ENCODE results near the gene ANTKMT. TPM values are rescaled to one million over a fixed set of nuclear protein-coding genes. Genes with fewer than 3 reads are reported as not detected.
"Not testable (repeated sequence)": the region's sequence is repeated elsewhere in the genome, so short reads cannot be mapped to it uniquely, and the experiment has no call there.

The ANTKMT gene
- total and polyA plus RNA-seq, 12 donors, result 23.3 to 91.1 (median 31.7) TPM

DNA sequence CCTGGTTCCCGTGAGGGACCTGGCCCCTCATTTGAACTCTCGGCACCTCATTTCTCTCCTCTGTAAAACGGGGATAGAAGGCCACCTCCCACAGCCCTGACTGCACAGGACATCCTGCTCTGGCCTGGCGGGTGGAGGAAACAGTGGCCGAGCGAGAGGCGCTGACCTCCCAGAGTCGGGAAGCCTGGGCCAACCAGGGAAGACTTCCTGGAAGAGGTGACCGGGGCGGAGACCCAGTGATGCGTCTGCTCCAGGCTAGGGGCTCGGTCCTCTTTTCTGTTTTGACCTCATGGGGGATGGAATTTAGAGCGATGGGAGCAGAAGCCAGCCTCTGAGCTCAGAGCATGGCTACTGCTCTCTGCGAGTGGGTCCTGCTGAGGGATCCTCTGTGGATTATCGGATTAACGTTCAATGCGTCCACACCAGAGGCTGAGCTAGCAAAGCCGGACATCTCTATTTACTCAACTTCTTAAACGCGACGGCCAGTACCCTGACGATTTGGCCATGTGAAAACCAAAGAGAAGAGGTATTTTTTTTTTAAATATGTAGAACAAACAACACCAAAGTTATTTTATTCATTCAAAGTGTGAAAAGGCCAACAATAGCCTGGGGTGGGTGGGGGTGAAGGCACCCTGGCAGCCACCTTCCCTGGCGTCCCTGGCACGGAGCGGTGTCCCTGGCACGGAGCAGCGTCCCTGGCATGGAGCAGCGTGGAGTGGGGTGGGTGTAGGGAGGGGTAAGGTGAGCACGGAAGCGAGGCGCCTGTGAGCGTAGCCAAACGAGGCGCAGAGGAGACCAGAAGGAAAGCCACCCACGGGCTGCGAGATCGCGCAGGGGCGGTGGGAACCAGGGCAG is 30.4 kb downstream of the ANTKMT start:
- Histone ChIP-seq H3K27me3 (peaks cover 0 to 15% (median 0%) of the 10 kb centered on the region in 7 donors), H3K4me1 (peaks cover 0 to 9% (median 0%) of the 10 kb centered on the region in 9 donors), H3K4me3 (no peak overlapping the region), H3K27ac (no peak overlapping the region), H3K36me3 (no peaks in the 10 kb centered on the region), H3K9me3 (no peaks in the 10 kb centered on the region)
- ATAC-seq (peak in 5 of 8 donors; percentile 47 to 98 (median 89)), DNase-seq (peak in 1 of 2 donors; percentile 45)
- WGBS, 2 donors, result 60 to 65% methylated on average over 39 of the region's 39 CpGs
- TF ChIP-seq, protein P1, sequence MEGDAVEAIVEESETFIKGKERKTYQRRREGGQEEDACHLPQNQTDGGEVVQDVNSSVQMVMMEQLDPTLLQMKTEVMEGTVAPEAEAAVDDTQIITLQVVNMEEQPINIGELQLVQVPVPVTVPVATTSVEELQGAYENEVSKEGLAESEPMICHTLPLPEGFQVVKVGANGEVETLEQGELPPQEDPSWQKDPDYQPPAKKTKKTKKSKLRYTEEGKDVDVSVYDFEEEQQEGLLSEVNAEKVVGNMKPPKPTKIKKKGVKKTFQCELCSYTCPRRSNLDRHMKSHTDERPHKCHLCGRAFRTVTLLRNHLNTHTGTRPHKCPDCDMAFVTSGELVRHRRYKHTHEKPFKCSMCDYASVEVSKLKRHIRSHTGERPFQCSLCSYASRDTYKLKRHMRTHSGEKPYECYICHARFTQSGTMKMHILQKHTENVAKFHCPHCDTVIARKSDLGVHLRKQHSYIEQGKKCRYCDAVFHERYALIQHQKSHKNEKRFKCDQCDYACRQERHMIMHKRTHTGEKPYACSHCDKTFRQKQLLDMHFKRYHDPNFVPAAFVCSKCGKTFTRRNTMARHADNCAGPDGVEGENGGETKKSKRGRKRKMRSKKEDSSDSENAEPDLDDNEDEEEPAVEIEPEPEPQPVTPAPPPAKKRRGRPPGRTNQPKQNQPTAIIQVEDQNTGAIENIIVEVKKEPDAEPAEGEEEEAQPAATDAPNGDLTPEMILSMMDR (IDR thresholded peaks at IDR 0.05), result no peak
- intact Hi-C loops (cut with DNase I), result no loop called here

DNA sequence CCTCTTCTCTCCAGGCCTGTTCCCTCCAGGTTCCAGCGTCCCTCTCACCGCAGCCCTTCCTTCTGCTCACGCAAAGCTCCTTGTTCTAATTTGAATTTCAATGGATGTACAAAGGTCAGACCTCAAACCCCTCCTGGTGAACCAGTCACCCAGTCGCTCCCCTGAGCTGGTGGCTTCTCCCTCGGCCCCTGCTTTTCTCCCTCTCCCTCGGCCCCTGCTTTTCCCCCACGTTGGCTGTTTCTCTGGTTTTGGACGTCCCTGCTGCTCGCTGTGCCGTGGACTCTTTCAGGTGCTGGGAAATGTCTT is 31.0 kb downstream of the ANTKMT start:
- Histone ChIP-seq H3K27me3 (peaks cover 0 to 15% (median 0%) of the 10 kb centered on the region in 7 donors), H3K27ac (no peak overlapping the region), H3K9me3 (no peaks in the 10 kb centered on the region), H3K36me3 (no peaks in the 10 kb centered on the region), H3K4me1 (peaks cover 0 to 9% (median 0%) of the 10 kb centered on the region in 9 donors), H3K4me3 (no peak overlapping the region)
- ATAC-seq (peak in 1 of 8 donors; percentile 15), DNase-seq (no peak)
- intact Hi-C loops (cut with DNase I), result no loop called here
- 28 to 30% methylated on average over 10 of the region's 10 CpGs for WGBS, 2 donors
- TF ChIP-seq, protein P1 (IDR thresholded peaks at IDR 0.05), result no peak

DNA sequence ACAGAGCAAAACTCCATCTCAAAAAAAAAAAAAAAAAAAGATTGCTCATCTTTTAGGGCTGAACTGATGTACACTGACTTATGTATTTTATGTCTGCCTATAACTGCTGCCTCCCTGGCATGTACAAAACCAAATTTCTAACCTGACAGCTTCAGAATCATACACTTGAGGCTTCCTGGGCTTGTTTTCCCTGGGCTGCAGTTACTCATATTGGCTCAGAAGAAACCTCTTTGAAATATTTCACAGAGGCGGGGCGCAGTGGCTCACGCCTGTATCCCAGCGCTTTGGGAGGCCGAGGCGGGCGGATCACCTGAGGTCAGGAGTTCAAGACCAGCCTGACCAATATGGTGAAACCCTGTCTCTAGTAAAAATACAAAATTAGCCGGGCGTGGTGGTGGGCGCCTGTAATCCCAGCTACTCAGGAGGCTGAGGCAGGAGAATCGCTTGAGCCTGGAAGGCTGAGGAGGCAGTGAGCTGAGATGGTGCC is 33.2 kb downstream of the ANTKMT start:
- intact Hi-C loops (cut with DNase I); H3K36me3 ChIP-seq; DNase-seq; ATAC-seq; H3K4me3 ChIP-seq; H3K9me3 ChIP-seq: not testable (repeated sequence)
- Histone ChIP-seq H3K4me1 (peaks cover 0 to 13% (median 0%) of the 10 kb centered on the region in 9 donors), H3K27me3 (peaks cover 0 to 15% (median 0%) of the 10 kb centered on the region in 7 donors), H3K27ac (peak overlapping the region in 1 of 10 donors; percentile 60)
- WGBS, 2 donors, result 88 to 91% methylated on average over 11 of the region's 11 CpGs

DNA sequence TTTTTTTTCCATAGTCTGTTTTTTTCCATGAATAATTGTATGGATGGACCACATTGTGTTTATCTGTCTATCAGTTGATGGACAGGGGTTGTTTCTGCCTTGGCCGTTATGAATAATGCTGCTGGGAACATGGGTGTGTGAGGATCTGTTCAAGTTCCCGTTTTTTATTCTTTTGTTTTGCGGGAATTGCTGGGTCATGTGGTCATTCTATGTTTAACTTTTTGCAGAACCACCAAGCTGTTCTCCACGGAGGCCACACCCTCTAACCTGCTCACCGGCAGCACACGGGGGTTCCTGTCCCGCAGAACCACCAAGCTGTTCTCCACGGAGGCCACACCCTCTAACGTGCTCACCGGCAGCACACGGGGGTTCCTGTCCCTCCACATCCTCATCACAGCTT is 33.7 kb downstream of the ANTKMT start:
- DNase-seq, result no peak
- 67 to 73% methylated on average over 11 of the region's 11 CpGs for WGBS, 2 donors
- ATAC-seq, result peak in 2 of 8 donors; percentile 35 to 41
- Histone ChIP-seq H3K4me1 (peaks cover 0 to 13% (median 0%) of the 10 kb centered on the region in 9 donors), H3K27ac (peak overlapping the region in 1 of 10 donors; percentile 60), H3K4me3 (no peak overlapping the region), H3K9me3 (no peaks in the 10 kb centered on the region), H3K27me3 (peaks cover 0 to 15% (median 0%) of the 10 kb centered on the region in 7 donors), H3K36me3 (no peaks in the 10 kb centered on the region)
- intact Hi-C loops (cut with DNase I), result no loop called here
- TF ChIP-seq, protein P1 (IDR thresholded peaks at IDR 0.05), result no peak

DNA sequence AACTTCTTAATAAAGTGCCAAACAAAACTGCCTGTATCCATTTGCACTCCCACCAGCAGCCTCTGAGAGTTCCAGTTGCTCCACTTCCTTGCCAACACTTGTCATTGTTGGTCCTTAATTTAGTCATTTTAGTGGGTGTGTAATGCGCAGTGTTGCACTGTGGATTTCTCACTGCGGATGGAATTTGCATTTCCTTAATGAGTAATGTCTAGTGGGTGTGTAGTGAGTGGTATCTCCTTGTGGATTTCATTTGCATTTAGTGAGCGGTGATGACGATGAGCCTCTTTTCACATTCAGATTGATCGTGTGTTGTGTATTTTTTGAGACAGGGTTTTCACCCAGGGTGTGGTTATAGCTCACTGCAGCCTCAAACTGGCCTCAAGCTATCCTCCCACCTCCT is 35.5 kb downstream of the ANTKMT start:
- Histone ChIP-seq H3K9me3 (no peaks in the 10 kb centered on the region), H3K36me3 (no peaks in the 10 kb centered on the region), H3K4me1 (peaks cover 0 to 13% (median 0%) of the 10 kb centered on the region in 9 donors), H3K4me3 (no peak overlapping the region), H3K27ac (no peak overlapping the region), H3K27me3 (peaks cover 0 to 19% (median 0%) of the 10 kb centered on the region in 7 donors)
- no peak for ATAC-seq
- intact Hi-C loops (cut with DNase I), result no loop called here
- WGBS, 2 donors, result 91 to 94% methylated on average over 5 of the region's 5 CpGs
- TF ChIP-seq, protein P1 (IDR thresholded peaks at IDR 0.05), result no peak
- no peak for DNase-seq

All from heart right ventricle (tissue), 16 donors.